ENCODE data around the gene GLA. TPM values are rescaled to one million over a fixed set of nuclear protein-coding genes. Genes with fewer than 3 reads are reported as not detected.

The GLA gene
- total and polyA plus RNA-seq, 2 donors (not counting 1 experiment from before 2014, with no cell fraction given): 22.1 to 42.7 TPM

GRCh38 chrX:101362116-101362515 is 45.6 kb downstream of the GLA start:
- no peak overlapping the region for H3K4me3 ChIP-seq (ENCODE audit: control extremely low read depth in 1 of 5, extremely low read depth in 1 of 5, insufficient read depth in 1 of 5, low read depth in 2 of 5, low read length in 4 of 5)
- no peak overlapping the region for H3K4me2 ChIP-seq (replicated peaks; ENCODE audit: low read depth, low read length, poor library complexity, severe bottlenecking)
- H3K27me3 Mint-ChIP-seq: no peaks in the 10 kb centered on the region
- H3K9ac ChIP-seq (ENCODE audit: low read length): no peak overlapping the region
- H4K20me1 ChIP-seq (ENCODE audit: control insufficient read depth, insufficient read depth, low read length, poor library complexity, severe bottlenecking): peaks cover 7% of the 10 kb centered on the region
- H3K4me1 Mint-ChIP-seq: peaks cover 22% of the 10 kb centered on the region
- H3K9me3 Mint-ChIP-seq (ENCODE audit: insufficient read depth): no peaks in the 10 kb centered on the region
- intact Hi-C loops (cut with micrococcal nuclease): no loop called here
- TF ChIP-seq CTCF (IDR thresholded peaks at IDR 0.05) (no peak), EZH2 (IDR thresholded peaks at IDR 0.05; ENCODE audit: borderline replicate concordance, insufficient read depth, low read depth, low read length, poor library complexity, severe bottlenecking) (no peak)
- peaks cover 48% of the 10 kb centered on the region for H3K79me2 ChIP-seq (ENCODE audit: control insufficient read depth, insufficient read depth, low read length)
- ATAC-seq (ENCODE audit: low read depth) (no peak), DNase-seq (no peak)
- POLR2A ChIA-PET: no interaction called here
- peak overlapping the region in 1 of 2 donors; percentile 40 for H3K27ac ChIP-seq (ENCODE audit: low read length in 2 of 2)
- peaks cover 12 to 20% of the 10 kb centered on the region in 2 donors for H3K4me1 ChIP-seq (ENCODE audit: control insufficient read depth in 2 of 2, insufficient read depth in 2 of 2, low read length in 2 of 2)
- H3K27me3 ChIP-seq (replicated peaks in 1 of 4; ENCODE audit: control extremely low read depth in 1 of 4, control insufficient read depth in 3 of 4, insufficient read depth in 4 of 4, low read length in 3 of 4): no peaks in the 10 kb centered on the region
- H3K27ac Mint-ChIP-seq: no peak overlapping the region
- WGBS (ENCODE audit: insufficient coverage): no CpG with 5 or more reads among the region's 3 CpGs
- CTCF ChIA-PET: no interaction called here
- H3K4me3 Mint-ChIP-seq: no peak overlapping the region
- H3K36me3 ChIP-seq (replicated peaks in 1 of 2; ENCODE audit: control extremely low read depth in 1 of 2, control insufficient read depth in 1 of 2, extremely low read depth in 1 of 2, insufficient read depth in 2 of 2, low read length in 1 of 2): peaks cover 5 to 64% of the 10 kb centered on the region in 2 experiments
- no peaks in the 10 kb centered on the region for H3K9me3 ChIP-seq (ENCODE audit: control extremely low read depth in 1 of 3, control insufficient read depth in 2 of 3, insufficient read depth in 1 of 3, low read length in 2 of 3)
- no peak overlapping the region for H2AFZ ChIP-seq (ENCODE audit: insufficient read depth, low read depth, low read length, poor library complexity, severe bottlenecking)

GRCh38 chrX:101360390-101360789 is 47.3 kb downstream of the GLA start:
- no peak for ATAC-seq (ENCODE audit: low read depth)
- Histone ChIP-seq H3K27me3 (replicated peaks in 1 of 4; ENCODE audit: control extremely low read depth in 1 of 4, control insufficient read depth in 3 of 4, insufficient read depth in 4 of 4, low read length in 3 of 4) (no peaks in the 10 kb centered on the region), H3K9me3 (ENCODE audit: control extremely low read depth in 1 of 3, control insufficient read depth in 2 of 3, insufficient read depth in 1 of 3, low read length in 2 of 3) (no peaks in the 10 kb centered on the region), H3K9ac (ENCODE audit: low read length) (no peak overlapping the region), H3K36me3 (replicated peaks in 1 of 2; ENCODE audit: control extremely low read depth in 1 of 2, control insufficient read depth in 1 of 2, extremely low read depth in 1 of 2, insufficient read depth in 2 of 2, low read length in 1 of 2) (peaks cover 8 to 63% of the 10 kb centered on the region in 2 experiments), H3K4me3 (ENCODE audit: control extremely low read depth in 1 of 5, extremely low read depth in 1 of 5, insufficient read depth in 1 of 5, low read depth in 2 of 5, low read length in 4 of 5) (no peak overlapping the region), H3K27ac (ENCODE audit: low read length in 2 of 2) (no peak overlapping the region), H3K79me2 (ENCODE audit: control insufficient read depth, insufficient read depth, low read length) (peaks cover 31% of the 10 kb centered on the region), H4K20me1 (ENCODE audit: control insufficient read depth, insufficient read depth, low read length, poor library complexity, severe bottlenecking) (peaks cover 7% of the 10 kb centered on the region), H3K4me1 (ENCODE audit: control insufficient read depth in 2 of 2, insufficient read depth in 2 of 2, low read length in 2 of 2) (peaks cover 12 to 20% of the 10 kb centered on the region in 2 donors), H2AFZ (ENCODE audit: insufficient read depth, low read depth, low read length, poor library complexity, severe bottlenecking) (no peak overlapping the region), H3K4me2 (replicated peaks; ENCODE audit: low read depth, low read length, poor library complexity, severe bottlenecking) (no peak overlapping the region)
- no peak overlapping the region for H3K4me3 Mint-ChIP-seq
- H3K27ac Mint-ChIP-seq: no peak overlapping the region
- TF ChIP-seq CTCF (IDR thresholded peaks at IDR 0.05): no peak
- TF ChIP-seq EZH2 (IDR thresholded peaks at IDR 0.05; ENCODE audit: borderline replicate concordance, insufficient read depth, low read depth, low read length, poor library complexity, severe bottlenecking): no peak
- ChIA-PET POLR2A (no interaction called here), CTCF (no interaction called here)
- peaks cover 23% of the 10 kb centered on the region for H3K4me1 Mint-ChIP-seq
- intact Hi-C loops (cut with micrococcal nuclease): no loop called here
- no peaks in the 10 kb centered on the region for H3K9me3 Mint-ChIP-seq (ENCODE audit: insufficient read depth)
- no peak for DNase-seq
- H3K27me3 Mint-ChIP-seq: no peaks in the 10 kb centered on the region
- 83% methylated on average over 2 of the region's 7 CpGs for WGBS (ENCODE audit: insufficient coverage)
